Chondrocyte (in vitro differentiated cells): ENCODE results near the gene PTK7. TPM values are rescaled to one million over a fixed set of nuclear protein-coding genes. Genes with fewer than 3 reads are reported as not detected.

ENCODE experiments used
- DNase-seq: peaks from one replicate; pipeline ENCODE4 v3.0.0; 2021; ENCODE audit warnings: mixed read lengths, low spot score
- H3K27ac Mint-ChIP-seq: one replicate; pipeline ENCODE4 v1.8.0; 2021; ENCODE audit warnings: mild to moderate bottlenecking, moderate library complexity, mixed read lengths; ENCODE audit not compliant: unreplicated experiment
- H3K27me3 Mint-ChIP-seq: 2 replicates; pipeline ENCODE4 v1.8.0; 2021; ENCODE audit warnings: low read depth, mixed read lengths
- H3K36me3 Mint-ChIP-seq: 2 replicates; pipeline ENCODE4 v1.8.0; 2021; ENCODE audit warnings: low read depth, mixed read lengths
- H3K4me1 Mint-ChIP-seq: 2 replicates; pipeline ENCODE4 v1.8.0; 2021; ENCODE audit warnings: low read depth, mild to moderate bottlenecking, mixed read lengths
- H3K4me3 Mint-ChIP-seq: one replicate; pipeline ENCODE4 v1.8.0; 2021; ENCODE audit warnings: mild to moderate bottlenecking, moderate library complexity, mixed read lengths; ENCODE audit not compliant: unreplicated experiment
- H3K9me3 Mint-ChIP-seq: 2 replicates; pipeline ENCODE4 v1.8.0; 2021; ENCODE audit warnings: low read depth, mixed read lengths
- total RNA-seq: library from RNA; stranded (reverse); gene quantifications from 3 replicates; pipeline ENCODE4 v1.2.1, GENCODE V29; 2021
- TF ChIP-seq, protein P1 (sequence below): fragments of 200-600 bp; sonication (generic); IDR thresholded peaks from 2 replicates; pipeline ENCODE4 v1.5.0; 2021; ENCODE audit warnings: antibody characterized with exemption, mild to moderate bottlenecking, moderate library complexity

PTK7 gene
- total RNA-seq, 1 donor from 2014 or later, result 288 TPM

DNA sequence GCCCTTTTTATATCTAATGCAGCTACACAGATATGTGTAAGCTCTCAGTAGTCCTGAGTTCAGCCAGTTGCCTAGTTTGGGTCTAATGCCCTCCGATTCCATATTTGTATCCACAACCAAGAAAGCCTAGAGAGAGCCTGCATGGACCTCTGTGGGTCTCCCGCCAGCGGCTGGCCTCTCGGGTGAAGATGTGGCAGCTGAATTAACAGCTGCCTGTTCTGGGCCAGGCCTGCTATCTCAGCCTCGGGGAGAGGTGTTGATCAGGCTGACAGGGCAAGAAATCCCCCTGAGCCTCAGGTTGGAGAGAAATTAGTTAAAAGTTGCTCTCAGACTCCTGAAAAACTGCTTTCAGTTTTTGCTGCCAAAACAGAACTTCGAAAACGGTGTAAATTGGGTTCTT lies 19.8 kb downstream of the PTK7 start:
- TF ChIP-seq, protein P1, sequence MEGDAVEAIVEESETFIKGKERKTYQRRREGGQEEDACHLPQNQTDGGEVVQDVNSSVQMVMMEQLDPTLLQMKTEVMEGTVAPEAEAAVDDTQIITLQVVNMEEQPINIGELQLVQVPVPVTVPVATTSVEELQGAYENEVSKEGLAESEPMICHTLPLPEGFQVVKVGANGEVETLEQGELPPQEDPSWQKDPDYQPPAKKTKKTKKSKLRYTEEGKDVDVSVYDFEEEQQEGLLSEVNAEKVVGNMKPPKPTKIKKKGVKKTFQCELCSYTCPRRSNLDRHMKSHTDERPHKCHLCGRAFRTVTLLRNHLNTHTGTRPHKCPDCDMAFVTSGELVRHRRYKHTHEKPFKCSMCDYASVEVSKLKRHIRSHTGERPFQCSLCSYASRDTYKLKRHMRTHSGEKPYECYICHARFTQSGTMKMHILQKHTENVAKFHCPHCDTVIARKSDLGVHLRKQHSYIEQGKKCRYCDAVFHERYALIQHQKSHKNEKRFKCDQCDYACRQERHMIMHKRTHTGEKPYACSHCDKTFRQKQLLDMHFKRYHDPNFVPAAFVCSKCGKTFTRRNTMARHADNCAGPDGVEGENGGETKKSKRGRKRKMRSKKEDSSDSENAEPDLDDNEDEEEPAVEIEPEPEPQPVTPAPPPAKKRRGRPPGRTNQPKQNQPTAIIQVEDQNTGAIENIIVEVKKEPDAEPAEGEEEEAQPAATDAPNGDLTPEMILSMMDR, result no peak
- H3K9me3 Mint-ChIP-seq, result no peaks in the 10 kb centered on the region
- H3K4me3 Mint-ChIP-seq, result no peak overlapping the region

DNA sequence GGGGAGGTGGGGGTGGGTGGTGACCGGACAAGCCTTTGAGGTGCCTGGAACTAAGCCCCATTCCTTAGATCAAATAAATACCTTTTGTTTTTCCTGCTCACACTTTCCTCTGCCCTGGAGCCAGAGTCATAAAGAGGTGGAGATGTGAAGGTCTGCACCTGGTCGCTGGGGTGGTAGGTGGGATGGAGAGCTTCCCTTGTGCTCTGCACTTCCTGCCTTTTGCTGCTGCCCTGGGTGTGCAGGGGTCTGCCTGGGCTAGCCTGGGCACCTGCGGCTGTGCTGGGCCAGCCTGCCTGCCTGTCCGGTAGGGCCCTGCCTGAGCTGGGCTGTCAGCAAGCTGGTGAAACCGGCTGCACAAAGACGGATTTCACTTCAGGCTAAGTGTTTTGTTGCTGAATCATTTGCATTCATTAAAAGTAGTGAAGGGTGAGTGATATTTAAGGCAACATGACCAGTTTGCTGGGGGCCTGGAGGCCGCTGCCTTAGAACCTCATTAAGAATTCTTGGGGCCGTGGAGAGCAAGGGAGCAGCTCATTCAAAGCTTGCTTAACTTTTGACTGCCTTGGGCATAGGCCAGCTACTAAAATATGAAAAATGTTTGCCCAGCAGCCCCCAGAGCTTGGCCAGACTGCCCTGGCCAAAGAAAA lies 20.5 kb downstream of the PTK7 start:
- H3K4me1 Mint-ChIP-seq, result peaks cover 52% of the 10 kb centered on the region
- peak overlapping the region; percentile 94 for H3K27ac Mint-ChIP-seq
- DNase-seq, result peak; percentile 89
- H3K36me3 Mint-ChIP-seq, result no peaks in the 10 kb centered on the region
- no peaks in the 10 kb centered on the region for H3K27me3 Mint-ChIP-seq
- TF ChIP-seq, protein P1, result no peak
- no peaks in the 10 kb centered on the region for H3K9me3 Mint-ChIP-seq
- H3K4me3 Mint-ChIP-seq, result no peak overlapping the region

More for the DNA sequence above, 19.8 kb downstream of the PTK7 start:
- H3K27me3 Mint-ChIP-seq, result no peaks in the 10 kb centered on the region
- no peaks in the 10 kb centered on the region for H3K36me3 Mint-ChIP-seq
- peak; percentile 40 for DNase-seq
- peaks cover 55% of the 10 kb centered on the region for H3K4me1 Mint-ChIP-seq
- peak overlapping the region; percentile 94 for H3K27ac Mint-ChIP-seq

DNA sequence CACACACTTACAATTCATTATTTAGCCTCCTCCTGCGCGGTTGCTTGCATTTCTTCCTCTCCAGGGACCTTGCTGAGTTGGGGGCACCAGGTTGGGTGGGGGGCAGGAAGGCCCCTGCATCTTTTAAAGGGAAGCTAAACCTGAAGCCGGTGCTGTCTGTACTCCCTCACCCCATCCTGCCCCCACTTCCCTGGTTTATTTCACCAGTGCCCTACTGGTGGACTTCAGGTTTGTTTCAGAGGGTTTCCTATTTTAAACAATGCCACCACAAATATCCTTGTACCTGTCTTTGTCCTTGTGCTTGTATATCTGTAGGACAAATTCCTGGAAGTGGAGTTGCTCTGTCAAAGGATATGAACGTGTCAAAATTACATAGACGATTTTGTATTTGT lies 21.0 kb downstream of the PTK7 start:
- no peak for DNase-seq
- Mint-ChIP-seq H3K4me3 (peak overlapping the region; percentile 39), H3K4me1 (peaks cover 52% of the 10 kb centered on the region), H3K27me3 (no peaks in the 10 kb centered on the region), H3K36me3 (no peaks in the 10 kb centered on the region), H3K9me3 (no peaks in the 10 kb centered on the region), H3K27ac (peak overlapping the region; percentile 94)
- TF ChIP-seq, protein P1, result peak; percentile 51

DNA sequence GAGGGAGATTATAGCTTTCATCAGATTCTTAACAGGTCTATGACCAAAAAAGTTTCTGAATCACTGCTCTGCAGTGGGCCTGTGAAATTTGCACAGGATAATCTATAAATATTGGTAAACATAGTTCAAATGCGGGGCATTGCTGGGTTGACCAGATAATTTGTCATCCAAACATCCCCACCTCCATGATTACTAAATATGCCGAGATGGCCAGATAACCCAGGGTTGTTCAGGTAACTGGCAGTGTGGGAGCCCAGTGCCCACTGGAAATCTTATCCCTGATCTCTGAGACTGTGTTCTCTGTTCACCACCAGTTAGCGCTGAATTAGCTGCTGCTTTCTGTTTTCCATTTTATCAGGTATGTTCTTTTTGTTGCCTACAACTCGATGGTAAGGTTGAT lies 21.4 kb downstream of the PTK7 start:
- no peaks in the 10 kb centered on the region for H3K27me3 Mint-ChIP-seq
- H3K4me3 Mint-ChIP-seq, result no peak overlapping the region
- TF ChIP-seq, protein P1, result no peak
- H3K27ac Mint-ChIP-seq, result peak overlapping the region; percentile 94
- DNase-seq, result no peak
- H3K4me1 Mint-ChIP-seq, result peaks cover 52% of the 10 kb centered on the region
- H3K9me3 Mint-ChIP-seq, result no peaks in the 10 kb centered on the region
- no peaks in the 10 kb centered on the region for H3K36me3 Mint-ChIP-seq

DNA sequence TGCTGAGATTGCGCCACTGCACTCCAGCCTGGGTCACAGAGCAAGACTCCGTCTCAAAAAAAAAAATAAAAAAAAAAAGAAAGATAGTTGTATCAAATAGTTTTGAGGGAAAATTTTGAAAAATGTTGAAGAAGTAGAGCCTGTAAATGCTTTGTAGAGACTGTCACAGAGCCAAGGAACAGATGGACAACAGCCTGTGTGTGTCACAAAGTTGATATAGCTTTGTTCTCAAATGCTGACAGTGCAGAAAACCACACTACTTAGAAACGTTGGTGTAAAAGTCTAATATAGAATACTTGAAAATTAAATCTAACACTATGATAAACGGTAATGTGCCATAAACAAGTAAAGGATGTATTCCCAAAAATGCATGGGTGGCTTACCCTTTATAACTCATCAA lies 25.4 kb downstream of the PTK7 start:
- DNase-seq, result no peak
- H3K27ac Mint-ChIP-seq, result no peak overlapping the region
- no peaks in the 10 kb centered on the region for H3K27me3 Mint-ChIP-seq
- H3K4me1 Mint-ChIP-seq, result peaks cover 28% of the 10 kb centered on the region
- H3K4me3 Mint-ChIP-seq, result no peak overlapping the region
- H3K9me3 Mint-ChIP-seq, result no peaks in the 10 kb centered on the region
- peaks cover 1% of the 10 kb centered on the region for H3K36me3 Mint-ChIP-seq
- TF ChIP-seq, protein P1, result no peak
